ENCODE results near the gene ZNF813. TPM values are rescaled to one million over a fixed set of nuclear protein-coding genes. Genes with fewer than 3 reads are reported as not detected.
"Not testable (repeated sequence)": the region's sequence is repeated elsewhere in the genome, so short reads cannot be mapped to it uniquely, and the experiment has no call there.

The ZNF813 gene
- polyA plus RNA-seq, 1 of the 3 experiments (the other 2 are of a cell fraction) = 0.44 TPM

GRCh38 chr19:53503671-53504364 lies 36.3 kb downstream of the ZNF813 start:
- H3K27ac ChIP-seq (ENCODE audit: low read depth in 2 of 2, low read length in 1 of 2); H3K36me3 ChIP-seq (replicated peaks in 1 of 2; ENCODE audit: control insufficient read depth in 1 of 2, insufficient read depth in 2 of 2, low read length in 1 of 2); H3K9me3 ChIP-seq; H3K4me1 ChIP-seq (ENCODE audit: control insufficient read depth in 1 of 2, insufficient read depth in 2 of 2, low read depth in 1 of 2, low read length in 1 of 2); DNase-seq; H3F3A ChIP-seq (replicated peaks; ENCODE audit: insufficient read depth); H3K9ac ChIP-seq; H3K27me3 ChIP-seq (ENCODE audit: insufficient read depth); POLR2A ChIA-PET; H3K9me2 ChIP-seq; H4K20me1 ChIP-seq (ENCODE audit: insufficient read depth); H3K79me2 ChIP-seq (ENCODE audit: insufficient read depth): not testable (repeated sequence)
- Histone ChIP-seq H2AFZ (ENCODE audit: low read depth) (0 out of 2 replicates have a peak overlapping the region, but pooled peaks have one; percentile 85), H3K4me3 (ENCODE audit: low read depth in 2 of 2, low read length in 1 of 2) (peak overlapping the region; percentile 21 to 54; a peak in 2 of 4 replicates), H3K4me2 (peak overlapping the region; percentile 67; the same call in 1 of the 2 replicates)
- WGBS (ENCODE audit: low lambda C conversion rate) = 0% methylated on average over 4 of the region's 14 CpGs
- CTCF ChIA-PET = interaction anchor here (1.3 to 1.6 kb wide), 2 partner anchors 79 to 135 kb away, joined by 3 to 7 read pairs; no protein-coding TSS in a partner anchor

- H3F3A ChIP-seq (replicated peaks; ENCODE audit: insufficient read depth); H3K36me3 ChIP-seq (replicated peaks in 1 of 2; ENCODE audit: control insufficient read depth in 1 of 2, insufficient read depth in 2 of 2, low read length in 1 of 2); H3K9me3 ChIP-seq; H3K4me1 ChIP-seq (ENCODE audit: control insufficient read depth in 1 of 2, insufficient read depth in 2 of 2, low read depth in 1 of 2, low read length in 1 of 2); H3K9me2 ChIP-seq; POLR2A ChIA-PET; H3K27me3 ChIP-seq (ENCODE audit: insufficient read depth); H3K27ac ChIP-seq (ENCODE audit: low read depth in 2 of 2, low read length in 1 of 2); H3K79me2 ChIP-seq (ENCODE audit: insufficient read depth); H4K20me1 ChIP-seq (ENCODE audit: insufficient read depth); H3K9ac ChIP-seq: not testable (repeated sequence)
- TF ChIP-seq CTCF (IDR thresholded peaks at IDR 0.05) (peak; percentile 54), RAD21 (IDR thresholded peaks at IDR 0.05; ENCODE audit: low read length) (peak; percentile 20; the same call in 1 of the 2 replicates)
- Histone ChIP-seq H3K4me3 (ENCODE audit: low read depth in 2 of 2, low read length in 1 of 2) (peak overlapping the region; percentile 36 to 54), H2AFZ (ENCODE audit: low read depth) (peak overlapping the region; percentile 85), H3K4me2 (peak overlapping the region; percentile 67)
- CTCF ChIA-PET = interaction anchor here (1.3 to 1.6 kb wide), 2 partner anchors 79 to 136 kb away, joined by 3 to 7 read pairs; no protein-coding TSS in a partner anchor
- 5% methylated on average over 12 of the region's 13 CpGs for WGBS (ENCODE audit: low lambda C conversion rate)
- peak; percentile 62 for DNase-seq
Observed at GRCh38 chr19:53504365-53504703, 36.8 kb downstream of the ZNF813 start.

GRCh38 chr19:53504885-53505284 lies 37.4 kb downstream of the ZNF813 start:
- no peaks in the 10 kb centered on the region for H3K79me2 ChIP-seq (ENCODE audit: insufficient read depth)
- H3K4me1 ChIP-seq (ENCODE audit: control insufficient read depth in 1 of 2, insufficient read depth in 2 of 2, low read depth in 1 of 2, low read length in 1 of 2) = peaks cover 0 to 10% of the 10 kb centered on the region in 2 experiments; a peak in 1 of 4 replicates
- POLR2A ChIA-PET = no interaction called here
- peak; percentile 23 for DNase-seq
- H2AFZ ChIP-seq (ENCODE audit: low read depth) = peak overlapping the region; percentile 85; the same call in 1 of the 2 replicates
- H3K9me2 ChIP-seq = no peaks in the 10 kb centered on the region
- no peaks in the 10 kb centered on the region for H3K27me3 ChIP-seq (ENCODE audit: insufficient read depth)
- H4K20me1 ChIP-seq (ENCODE audit: insufficient read depth) = no peaks in the 10 kb centered on the region
- peak overlapping the region; percentile 36 to 54; a peak in 2 of 4 replicates for H3K4me3 ChIP-seq (ENCODE audit: low read depth in 2 of 2, low read length in 1 of 2)
- H3K27ac ChIP-seq (ENCODE audit: low read depth in 2 of 2, low read length in 1 of 2) = no peak overlapping the region
- TF ChIP-seq PBX3 (IDR thresholded peaks at IDR 0.05) = no peak
- CTCF ChIA-PET = interaction anchor here (1.6 to 1.8 kb wide), 2 partner anchors 16 to 80 kb away, joined by 5 to 7 read pairs; no protein-coding TSS in a partner anchor
- peak overlapping the region; percentile 67 for H3K4me2 ChIP-seq
- no peak overlapping the region for H3K9ac ChIP-seq
- no peaks in the 10 kb centered on the region for H3K36me3 ChIP-seq (replicated peaks in 1 of 2; ENCODE audit: control insufficient read depth in 1 of 2, insufficient read depth in 2 of 2, low read length in 1 of 2)
- H3F3A ChIP-seq (replicated peaks; ENCODE audit: insufficient read depth) = no peaks in the 10 kb centered on the region
- H3K9me3 ChIP-seq = no peaks in the 10 kb centered on the region
- WGBS (ENCODE audit: low lambda C conversion rate) = 22% methylated on average over 7 of the region's 7 CpGs
